GM18858 (cell line): Measurements from ENCODE around the gene DNAJC3.
"Not testable (repeated sequence)": the region's sequence is repeated elsewhere in the genome, so short reads cannot be mapped to it uniquely, and the experiment has no call there.

Experiments used
- ATAC-seq: cut with Tn5 transposase; IDR thresholded peaks from one replicate; pipeline ENCODE4 v1.9.1; 2021; ENCODE audit not compliant: unreplicated experiment

Gene DNAJC3

DNA sequence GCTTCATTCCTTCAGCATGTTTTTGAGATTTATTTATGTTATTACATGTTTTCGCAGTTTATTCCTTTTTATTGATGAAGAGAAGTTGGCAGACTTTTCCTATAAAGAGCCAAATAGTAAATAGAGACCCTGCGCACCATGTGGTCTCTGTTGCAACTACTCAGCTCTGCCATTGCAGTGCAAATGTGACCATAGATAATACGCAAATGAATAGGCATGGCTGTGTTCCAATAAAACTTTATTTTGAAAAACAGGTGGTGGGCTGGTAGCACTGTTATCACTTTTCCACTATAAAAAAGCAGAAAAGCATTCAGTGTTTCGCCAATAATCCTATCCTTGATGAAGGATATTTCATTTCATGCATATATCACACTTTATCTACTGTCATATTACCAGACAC is 95.0 kb downstream of the DNAJC3 start:
- ATAC-seq, result no peak

DNA sequence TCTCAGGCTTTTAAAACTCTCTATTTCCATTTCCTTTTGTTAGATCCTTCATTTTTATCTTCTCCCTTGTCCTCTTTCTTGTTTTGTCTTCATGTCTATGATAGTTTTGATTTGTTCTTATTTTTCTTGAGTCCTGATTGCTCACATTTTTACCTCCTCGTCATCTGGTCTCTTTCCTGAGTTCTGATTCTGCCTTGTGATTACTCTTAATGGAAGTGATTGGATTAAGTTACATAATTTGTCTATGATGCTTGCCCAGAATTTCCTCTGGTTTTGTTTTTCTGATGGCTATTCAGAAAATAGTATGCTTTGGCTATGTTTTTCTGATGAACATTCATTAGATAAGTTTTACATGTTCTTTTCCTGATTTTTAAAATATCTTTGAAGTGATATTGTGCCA is 102.6 kb downstream of the DNAJC3 start:
- no peak for ATAC-seq

DNA sequence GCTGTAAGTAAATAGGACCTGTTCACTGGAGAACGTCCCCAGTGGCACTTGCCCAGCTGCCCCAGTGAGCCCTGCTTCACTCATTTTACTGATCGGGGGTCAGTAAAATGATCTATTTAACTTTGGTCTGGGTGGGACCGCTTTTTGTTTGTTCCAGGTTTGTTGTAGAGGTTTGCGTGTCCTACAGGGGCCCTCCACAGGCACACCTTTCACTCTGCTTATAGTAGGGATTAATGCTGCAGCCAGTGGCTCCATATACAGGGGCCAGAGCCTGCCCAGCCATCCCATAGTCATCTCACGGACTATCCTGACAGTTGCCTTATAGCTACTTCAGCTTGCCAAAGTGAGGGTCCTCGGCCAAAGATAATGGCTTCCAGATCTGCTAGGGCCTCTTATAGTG is 104.1 kb downstream of the DNAJC3 start:
- ATAC-seq, result no peak

DNA sequence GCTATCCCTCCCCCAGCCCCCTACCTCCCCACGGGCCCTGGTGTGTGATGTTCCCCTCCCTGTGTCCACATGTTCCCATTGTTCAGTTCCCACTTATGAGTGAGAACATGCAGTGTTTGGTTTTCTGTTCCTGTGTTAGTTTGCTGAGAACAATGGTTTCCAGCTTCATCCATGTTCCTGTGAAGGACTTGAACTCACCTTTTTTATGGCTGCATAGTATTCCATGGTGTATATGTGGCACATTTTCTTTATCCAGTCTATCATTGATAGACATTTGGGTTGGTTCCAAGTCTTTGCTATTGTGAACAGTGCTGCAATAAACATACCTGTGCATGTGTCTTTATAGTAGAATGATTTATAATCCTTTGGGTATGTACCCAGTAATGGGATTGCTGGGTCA is 105.0 kb downstream of the DNAJC3 start:
- not testable (repeated sequence) for ATAC-seq

DNA sequence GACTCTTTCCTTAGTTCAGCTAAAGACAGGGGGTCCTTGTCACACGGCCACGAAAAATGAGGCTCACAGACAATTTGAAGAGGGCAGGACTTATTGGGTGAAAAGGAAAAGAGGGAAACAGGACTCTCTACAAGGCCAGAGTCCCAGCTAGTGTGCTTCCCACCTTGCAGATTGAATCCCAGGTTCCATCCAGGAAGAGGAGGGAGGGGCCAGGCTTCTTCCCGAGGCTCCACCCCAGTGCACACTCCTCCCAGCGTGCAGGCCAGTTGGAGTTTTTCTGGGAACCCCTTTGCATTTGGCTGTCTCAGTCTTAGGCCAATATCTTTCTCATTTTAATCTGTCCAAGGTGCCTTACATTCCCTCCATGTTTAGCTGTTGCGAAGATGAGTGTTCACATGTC is 106.8 kb downstream of the DNAJC3 start:
- ATAC-seq, result no peak

DNA sequence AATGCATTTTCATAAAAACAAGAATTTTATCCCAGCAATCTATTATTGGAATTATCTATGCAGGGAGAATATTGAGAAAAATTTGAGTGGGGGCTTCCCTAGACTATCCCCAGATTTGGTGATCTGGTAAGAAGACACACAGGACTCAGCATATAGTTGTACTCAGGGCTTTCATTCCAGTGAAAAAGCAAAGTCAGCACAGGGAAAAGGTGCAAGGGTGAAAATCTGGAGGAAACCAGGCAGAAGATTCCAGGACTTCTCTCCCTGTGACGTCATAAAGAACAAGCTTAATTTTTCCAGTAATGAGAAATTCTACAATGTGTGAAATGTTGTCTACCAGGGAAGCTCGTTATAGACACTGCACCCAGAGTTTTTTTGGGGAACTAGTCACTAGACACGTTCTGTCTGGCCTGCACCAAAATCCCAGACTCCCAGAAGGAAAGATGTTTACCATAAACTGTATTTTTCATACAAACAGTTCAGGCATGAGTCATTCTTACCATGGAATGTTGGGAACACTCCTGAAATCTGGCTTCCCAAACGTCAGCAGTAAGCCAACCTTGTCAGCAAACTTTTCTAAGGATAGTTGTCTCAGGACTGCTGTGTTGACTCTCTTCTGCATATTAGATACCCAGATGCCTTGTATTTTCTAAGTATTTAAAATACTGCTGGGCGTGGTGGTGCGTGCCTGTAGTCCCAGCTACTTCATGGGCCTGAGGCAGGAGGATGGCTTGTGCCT is 107.4 kb downstream of the DNAJC3 start:
- no peak for ATAC-seq

DNA sequence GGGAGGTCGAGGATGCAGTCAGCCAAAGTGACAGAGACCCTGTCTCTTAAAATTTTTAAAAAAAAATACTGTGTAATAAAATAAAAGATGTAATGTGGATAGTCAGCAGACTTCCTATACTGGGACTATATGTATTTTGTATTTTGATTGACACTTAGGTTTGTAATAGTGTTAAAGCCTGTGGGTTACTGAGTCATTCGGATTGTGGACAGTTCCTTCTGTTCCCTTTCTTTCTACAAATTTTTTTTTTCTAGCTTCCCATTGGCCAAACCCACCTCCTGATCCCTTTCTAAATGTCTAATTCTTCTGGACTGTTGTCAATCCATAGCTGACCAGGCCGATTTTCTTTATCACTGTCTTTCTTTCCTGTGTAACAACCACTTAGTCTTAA is 108.0 kb downstream of the DNAJC3 start:
- ATAC-seq, result no peak

DNA sequence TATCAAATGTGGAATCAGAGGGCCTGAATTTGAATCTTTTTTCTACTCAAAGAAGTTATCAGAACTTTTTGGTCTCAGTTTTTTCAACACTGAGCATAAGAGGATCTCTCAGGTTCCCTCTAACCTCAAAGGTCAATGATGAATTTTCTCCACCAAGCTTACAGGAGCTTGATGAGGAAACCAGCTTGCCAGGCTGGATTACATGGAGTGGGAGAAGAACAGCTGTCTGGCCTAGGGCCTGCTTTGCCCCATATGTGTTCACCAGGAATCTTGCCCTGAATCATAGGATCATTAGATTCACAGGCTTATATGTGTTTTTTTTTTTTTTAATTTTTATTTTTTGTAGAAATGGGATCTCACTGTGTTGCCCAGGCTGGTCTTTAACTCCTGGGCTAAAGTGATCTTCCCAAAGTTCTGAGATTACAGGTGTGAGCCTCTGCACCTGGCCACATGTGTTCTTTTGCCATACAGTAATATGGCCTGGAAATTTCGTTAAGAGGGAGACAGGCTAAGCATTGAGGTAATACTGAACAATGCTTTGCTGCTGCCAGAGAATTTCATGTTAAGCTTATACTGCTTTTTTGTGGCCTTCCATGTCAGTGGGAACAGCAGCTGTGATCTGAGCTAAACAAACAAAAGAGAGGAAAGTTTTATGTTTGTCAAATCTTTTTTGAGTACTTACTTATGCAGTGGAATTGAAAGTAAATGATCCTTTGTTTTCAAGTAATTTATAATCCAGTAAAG is 110.6 kb downstream of the DNAJC3 start:
- ATAC-seq, result no peak

DNA sequence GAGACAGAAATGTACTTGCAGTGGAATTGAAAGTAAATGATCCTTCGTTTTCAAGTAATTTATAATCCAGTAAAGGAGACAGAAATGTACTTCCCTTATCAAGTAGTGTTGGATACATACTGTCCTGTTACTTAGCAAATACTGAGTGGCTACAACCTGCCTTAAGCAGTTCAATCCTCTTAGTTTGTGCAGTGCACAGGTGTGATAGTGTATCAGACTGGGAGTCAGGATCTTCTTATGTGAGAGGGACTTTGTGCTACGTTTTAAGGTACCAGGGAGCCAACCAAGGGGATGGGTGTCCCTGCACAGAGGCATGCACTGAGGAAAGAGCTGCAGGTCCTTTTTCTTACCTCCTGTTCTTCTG is 111.1 kb downstream of the DNAJC3 start:
- no peak for ATAC-seq

DNA sequence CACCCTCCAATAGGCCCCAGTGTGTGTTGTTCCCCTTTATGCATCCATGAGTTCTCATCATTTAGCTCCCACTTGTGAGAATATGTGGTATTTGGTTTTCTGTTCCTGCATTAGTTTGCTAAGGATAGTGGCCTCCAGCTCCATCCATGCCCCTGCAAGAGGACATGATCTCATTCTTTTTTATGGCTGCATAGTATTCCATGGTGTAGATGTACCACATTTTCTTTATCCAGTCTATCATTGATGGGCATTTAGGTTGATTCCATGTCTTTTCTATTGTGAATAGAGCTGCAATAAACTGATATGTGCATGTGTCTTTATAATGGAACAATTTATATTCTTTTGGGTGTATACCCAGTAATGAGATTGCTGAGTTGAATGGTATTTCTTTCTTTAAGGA is 112.4 kb downstream of the DNAJC3 start:
- ATAC-seq, result not testable (repeated sequence)

DNA sequence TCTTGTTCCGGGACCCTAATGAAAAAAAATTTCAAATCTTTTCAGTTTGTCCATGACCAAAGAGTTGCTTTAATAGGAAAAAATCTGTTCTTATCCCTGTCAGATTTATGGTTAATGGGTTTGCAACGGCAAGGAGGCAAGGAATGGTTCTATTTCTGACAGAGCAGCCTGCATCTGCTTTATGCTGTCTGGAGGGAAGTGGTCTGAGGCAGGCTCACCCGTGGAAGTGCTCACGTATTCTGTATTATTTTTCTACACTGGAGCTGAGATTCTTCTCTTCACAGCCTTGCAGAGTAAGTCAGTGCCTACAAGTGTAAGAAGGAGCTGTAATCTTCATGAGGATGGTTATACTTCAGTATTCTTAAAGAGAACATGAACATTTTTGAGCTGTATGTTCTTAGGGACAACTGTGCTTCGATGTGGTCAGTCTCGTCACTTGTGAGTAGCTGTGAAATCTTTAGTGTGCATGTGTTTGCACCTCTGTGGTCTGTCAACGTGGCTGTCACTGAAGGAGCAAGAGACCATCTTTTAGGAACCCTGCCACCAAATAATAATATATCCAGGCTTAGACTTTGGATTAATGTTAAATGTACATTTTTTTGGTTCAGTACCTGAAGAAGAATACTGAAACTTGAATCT is 114.3 kb downstream of the DNAJC3 start:
- no peak for ATAC-seq

DNA sequence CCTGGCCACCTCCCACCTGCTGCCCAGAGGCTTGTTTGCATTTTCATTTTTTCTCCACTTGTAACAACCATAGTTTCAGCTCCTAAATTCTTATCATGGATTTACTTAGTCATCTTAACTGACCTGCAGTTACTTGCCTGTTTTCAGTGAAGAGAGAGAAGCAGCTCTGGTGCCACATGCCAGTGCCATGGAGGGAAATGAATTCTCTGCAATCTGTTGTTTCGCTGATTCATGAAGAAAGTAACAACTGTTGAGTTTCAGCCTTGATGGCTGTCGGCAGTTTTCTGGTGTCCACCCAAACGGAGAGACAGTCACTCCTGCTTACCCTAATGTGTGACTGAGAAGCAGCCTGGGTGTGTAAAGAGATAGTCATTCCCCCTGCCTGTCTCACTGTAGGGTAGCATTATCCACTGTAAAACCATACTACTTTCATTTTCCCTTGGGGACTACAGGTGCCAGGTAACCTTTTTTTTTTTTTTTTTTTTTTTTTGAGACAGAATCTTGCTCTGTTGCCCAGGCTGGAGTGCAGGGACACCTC is 116.1 kb downstream of the DNAJC3 start:
- no peak for ATAC-seq

DNA sequence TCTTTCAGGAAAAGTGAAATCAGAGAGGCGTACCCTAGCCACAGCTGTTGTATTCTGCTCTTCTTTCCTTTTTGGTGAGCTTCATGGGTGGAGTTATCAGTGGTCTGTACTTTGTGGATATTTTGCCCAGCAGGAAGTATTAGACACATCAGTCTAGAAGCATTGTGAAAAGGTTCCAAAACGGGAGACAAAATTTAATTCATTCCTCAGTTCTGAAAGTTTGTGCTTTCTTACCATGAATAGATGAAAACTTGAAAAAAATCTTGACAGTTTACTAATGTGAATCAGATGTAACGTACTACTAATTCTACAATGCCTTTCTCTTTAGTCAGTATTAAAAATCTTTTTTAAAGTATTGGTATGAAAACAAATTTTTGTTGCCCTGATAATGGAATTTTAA is 116.8 kb downstream of the DNAJC3 start:
- no peak for ATAC-seq

DNA sequence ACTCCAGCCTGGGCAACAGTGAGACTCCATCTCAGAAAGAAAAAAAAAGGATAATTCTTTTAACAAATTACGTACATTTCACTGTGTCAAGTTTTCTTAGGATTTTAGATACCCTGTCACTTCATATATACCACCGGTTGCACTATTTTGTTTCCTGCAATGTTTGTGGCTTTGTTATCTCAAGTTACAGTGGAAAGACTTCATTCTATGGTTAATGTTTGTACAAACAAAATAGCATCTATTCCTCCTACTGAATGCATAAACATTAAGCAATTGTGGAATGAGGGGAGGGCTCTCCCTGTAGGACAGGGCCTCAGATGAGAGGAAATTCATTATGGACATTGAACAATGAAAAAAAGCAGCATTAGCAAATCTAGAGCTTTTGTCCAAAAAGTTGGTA is 120.1 kb downstream of the DNAJC3 start:
- ATAC-seq, result no peak

DNA sequence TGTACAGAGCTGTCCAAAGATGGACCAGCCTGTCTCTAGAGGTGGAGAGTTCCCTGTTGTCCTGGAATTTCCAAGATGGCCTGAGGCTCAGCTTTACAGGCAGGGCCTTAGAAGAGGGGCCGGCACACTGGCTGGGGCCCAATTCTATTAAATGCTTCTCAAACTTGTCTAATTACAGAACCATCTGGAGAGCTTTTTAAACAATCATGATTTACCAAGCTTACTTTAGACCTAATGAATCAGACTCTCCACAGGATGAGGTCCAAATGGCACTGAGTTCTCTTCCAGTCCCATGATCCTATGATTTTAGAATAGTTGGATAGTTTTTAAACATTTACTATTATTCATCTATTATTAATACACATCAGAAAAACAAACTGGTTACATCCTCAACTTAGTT is 123.5 kb downstream of the DNAJC3 start:
- no peak for ATAC-seq

DNA sequence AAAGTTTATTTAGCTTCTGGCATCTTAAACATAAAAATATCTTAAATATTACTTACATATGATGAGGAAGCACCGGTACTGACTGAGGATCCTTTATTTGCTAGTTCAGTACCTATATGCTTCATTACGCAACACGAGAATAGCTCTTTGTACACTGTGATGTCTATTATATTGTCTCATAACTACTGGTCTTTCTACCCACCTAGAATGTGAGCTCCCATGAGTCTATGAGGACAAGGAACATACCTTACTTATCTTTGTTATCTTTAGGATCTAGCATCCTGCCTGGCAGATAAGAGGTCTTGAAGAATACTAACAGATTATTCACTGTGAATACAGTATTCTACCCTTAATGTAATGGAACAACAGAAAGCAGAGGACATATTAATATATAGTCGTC is 124.9 kb downstream of the DNAJC3 start:
- no peak for ATAC-seq

DNA sequence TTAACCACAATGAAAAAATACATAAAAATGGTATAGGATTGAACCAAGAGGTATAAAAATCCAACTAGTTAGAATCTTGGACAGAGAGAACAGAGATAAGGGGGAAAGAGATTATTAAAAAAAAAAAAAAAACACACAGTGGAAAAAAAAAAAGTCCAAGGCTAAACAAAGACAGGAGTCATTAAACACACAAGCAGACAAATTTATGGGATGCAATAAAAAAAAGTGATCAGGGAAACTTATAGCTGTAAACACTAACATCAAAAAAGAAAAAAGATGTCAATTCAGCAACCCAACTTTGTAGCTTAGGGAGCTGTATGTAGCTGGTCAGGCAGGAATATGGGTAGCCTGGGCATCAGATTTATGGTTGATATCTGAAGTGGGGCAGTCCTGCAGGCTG is 129.0 kb downstream of the DNAJC3 start:
- ATAC-seq, result no peak

DNA sequence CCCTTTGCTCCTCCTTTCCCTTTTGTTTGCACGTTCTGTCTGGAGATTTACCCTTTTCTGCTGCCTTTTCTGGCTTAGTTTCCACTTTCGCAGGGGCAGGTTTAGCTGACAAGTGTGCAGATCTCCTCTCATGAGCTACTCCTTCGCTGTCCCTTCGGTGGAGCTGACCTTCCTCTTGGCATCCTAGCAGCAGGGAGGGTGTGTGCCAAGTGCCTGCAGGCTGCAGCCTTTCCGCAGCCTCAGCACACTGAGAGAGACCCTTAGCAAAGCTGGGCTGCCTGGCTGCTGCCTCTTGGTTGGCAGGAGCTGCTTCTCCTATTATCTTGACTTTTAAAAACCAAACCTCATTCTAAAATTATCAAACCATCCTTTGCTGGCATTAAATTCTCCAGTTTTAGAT is 132.5 kb downstream of the DNAJC3 start:
- no peak for ATAC-seq

DNA sequence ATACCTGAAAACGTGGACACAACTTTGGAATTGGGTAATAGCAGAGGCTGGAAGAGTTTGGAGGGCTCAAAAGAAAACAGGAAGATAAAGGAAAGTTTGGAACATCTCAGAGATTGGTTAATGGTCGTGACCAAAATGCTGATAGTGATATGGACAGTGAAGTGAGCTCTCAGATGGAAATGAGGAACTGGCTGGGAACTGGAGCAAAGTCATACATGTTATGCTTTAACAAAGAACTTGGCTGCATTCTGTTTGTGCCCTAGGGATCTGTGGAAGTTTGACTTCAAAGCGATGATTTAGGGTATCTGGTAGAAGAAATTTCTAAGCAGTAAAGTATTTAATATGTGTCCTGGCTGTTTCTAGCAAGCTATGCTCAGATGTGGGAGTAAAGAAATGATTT is 136.2 kb downstream of the DNAJC3 start:
- no peak for ATAC-seq

DNA sequence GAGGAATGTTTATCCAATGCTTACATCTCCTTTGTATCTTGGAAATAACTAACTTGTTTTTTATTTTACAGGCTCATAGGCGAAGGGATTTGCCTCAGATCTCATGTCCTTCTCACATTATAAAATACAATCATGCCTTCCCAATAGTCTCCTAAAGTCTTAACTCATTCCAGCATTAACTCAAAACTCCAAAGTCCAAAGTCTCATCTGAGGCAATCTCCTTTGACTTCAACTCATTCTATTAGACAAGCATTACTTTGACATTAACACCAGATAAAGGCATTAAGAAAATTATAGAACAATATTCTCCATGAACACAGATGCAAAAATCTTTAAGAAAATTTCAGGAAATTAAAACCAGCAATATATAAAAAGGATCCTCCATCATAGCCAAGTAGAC is 137.6 kb downstream of the DNAJC3 start:
- no peak for ATAC-seq

DNA sequence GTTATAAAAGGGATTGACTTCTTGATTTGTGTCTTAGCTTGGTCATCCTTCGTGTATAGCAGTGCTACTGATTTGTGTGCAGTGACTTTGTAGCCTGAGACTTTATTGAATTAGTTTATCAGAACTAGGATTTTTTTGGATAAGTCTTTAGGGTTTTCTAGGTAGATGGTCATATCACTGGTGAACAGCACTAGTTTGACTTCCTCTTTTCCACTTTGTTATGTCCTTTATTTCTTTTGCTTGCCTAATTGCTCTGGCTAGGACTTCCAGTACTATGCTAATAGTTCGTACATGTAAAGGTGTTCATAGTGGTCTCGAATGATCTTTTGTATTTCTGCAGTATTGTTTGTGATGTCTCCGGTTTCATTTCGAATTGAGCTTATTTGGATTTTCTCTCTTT is 145.4 kb downstream of the DNAJC3 start:
- no peak for ATAC-seq

DNA sequence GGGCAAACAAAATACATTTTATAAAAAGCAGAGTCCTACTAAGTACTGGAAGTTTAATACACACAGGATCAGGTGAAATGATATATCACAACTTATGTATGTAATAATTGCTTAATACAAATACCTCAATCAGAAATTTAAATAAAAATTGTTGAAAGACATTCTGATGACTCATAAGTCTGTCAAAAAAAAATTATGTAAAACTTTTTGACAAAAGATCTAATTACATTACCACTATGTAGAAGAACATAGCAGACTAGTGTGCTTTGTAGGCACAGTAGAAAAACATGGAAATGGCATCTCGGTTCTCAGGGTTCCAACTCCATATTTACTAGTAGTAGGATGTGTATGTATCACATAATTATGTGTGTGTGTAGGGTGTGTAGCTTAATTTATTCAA is 156.2 kb downstream of the DNAJC3 start:
- ATAC-seq, result no peak
